ENCODE measurements around the gene B9D2. TPM values are rescaled to one million over a fixed set of nuclear protein-coding genes. Genes with fewer than 3 reads are reported as not detected.
"Not testable (repeated sequence)": the region's sequence is repeated elsewhere in the genome, so short reads cannot be mapped to it uniquely, and the experiment has no call there.

Gene B9D2
- polyA plus RNA-seq, 3 donors, result 12.2 to 32.5 (median 25.1) TPM

GRCh38 chr19:41410336-41411054 lies 46.5 kb upstream of the B9D2 start:
- Histone ChIP-seq H3K4me3 (replicated peaks in 1 of 3; ENCODE audit: low read depth in 2 of 3, low read length in 3 of 3) (peak overlapping the region in 1 of 3 experiments; percentile 41), H4K20me1 (ENCODE audit: insufficient read depth, low read length) (no peaks in the 10 kb centered on the region), H3K9ac (ENCODE audit: insufficient read depth, low read length, poor library complexity, severe bottlenecking) (peak overlapping the region; percentile 53), H2AFZ (ENCODE audit: insufficient read depth, low read depth, low read length, poor library complexity, severe bottlenecking) (no peak overlapping the region), H3K27ac (ENCODE audit: low read depth in 1 of 2, low read length in 2 of 2) (peak overlapping the region; percentile 93 to 94), H3K79me2 (ENCODE audit: insufficient read depth, low read length) (peaks cover 31% of the 10 kb centered on the region), H3K9me3 (replicated peaks in 1 of 2; ENCODE audit: control insufficient read depth in 1 of 2, insufficient read depth in 1 of 2, low read length in 2 of 2) (no peaks in the 10 kb centered on the region), H3K4me1 (ENCODE audit: control insufficient read depth in 1 of 2, insufficient read depth in 2 of 2, low read length in 2 of 2) (peaks cover 67 to 90% of the 10 kb centered on the region in 2 donors), H3K36me3 (replicated peaks in 1 of 2; ENCODE audit: control insufficient read depth in 1 of 2, insufficient read depth in 2 of 2, low read length in 2 of 2) (peaks cover 39 to 46% of the 10 kb centered on the region in 2 donors), H3K4me2 (replicated peaks; ENCODE audit: extremely low read depth, low read length, poor library complexity, severe bottlenecking) (peak overlapping the region; percentile 47), H3K27me3 (ENCODE audit: control insufficient read depth in 2 of 2, insufficient read depth in 2 of 2, low read length in 2 of 2) (no peaks in the 10 kb centered on the region)
- Mint-ChIP-seq H3K27me3 (ENCODE audit: low read depth in 3 of 3) (peaks cover 0 to 2% (median 0%) of the 10 kb centered on the region in 3 donors), H3K36me3 (peaks cover 55 to 62% of the 10 kb centered on the region in 2 donors), H3K4me1 (peaks cover 77% of the 10 kb centered on the region), H3K27ac (peak overlapping the region; percentile 94 to 100 (median 99)), H3K9me3 (peaks cover 0 to 3% (median 0%) of the 10 kb centered on the region in 7 donors), H3K4me3 (peak overlapping the region in 1 of 2 donors; percentile 82)
- TF ChIP-seq, protein P1, sequence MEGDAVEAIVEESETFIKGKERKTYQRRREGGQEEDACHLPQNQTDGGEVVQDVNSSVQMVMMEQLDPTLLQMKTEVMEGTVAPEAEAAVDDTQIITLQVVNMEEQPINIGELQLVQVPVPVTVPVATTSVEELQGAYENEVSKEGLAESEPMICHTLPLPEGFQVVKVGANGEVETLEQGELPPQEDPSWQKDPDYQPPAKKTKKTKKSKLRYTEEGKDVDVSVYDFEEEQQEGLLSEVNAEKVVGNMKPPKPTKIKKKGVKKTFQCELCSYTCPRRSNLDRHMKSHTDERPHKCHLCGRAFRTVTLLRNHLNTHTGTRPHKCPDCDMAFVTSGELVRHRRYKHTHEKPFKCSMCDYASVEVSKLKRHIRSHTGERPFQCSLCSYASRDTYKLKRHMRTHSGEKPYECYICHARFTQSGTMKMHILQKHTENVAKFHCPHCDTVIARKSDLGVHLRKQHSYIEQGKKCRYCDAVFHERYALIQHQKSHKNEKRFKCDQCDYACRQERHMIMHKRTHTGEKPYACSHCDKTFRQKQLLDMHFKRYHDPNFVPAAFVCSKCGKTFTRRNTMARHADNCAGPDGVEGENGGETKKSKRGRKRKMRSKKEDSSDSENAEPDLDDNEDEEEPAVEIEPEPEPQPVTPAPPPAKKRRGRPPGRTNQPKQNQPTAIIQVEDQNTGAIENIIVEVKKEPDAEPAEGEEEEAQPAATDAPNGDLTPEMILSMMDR (IDR thresholded peaks at IDR 0.05), result no peak
- 85% methylated on average over 10 of the region's 23 CpGs for WGBS (ENCODE audit: insufficient coverage)
- DNase-seq, result peak in 1 of 3 donors; percentile 51
- intact Hi-C loops (cut with micrococcal nuclease), result no loop called here

DNA sequence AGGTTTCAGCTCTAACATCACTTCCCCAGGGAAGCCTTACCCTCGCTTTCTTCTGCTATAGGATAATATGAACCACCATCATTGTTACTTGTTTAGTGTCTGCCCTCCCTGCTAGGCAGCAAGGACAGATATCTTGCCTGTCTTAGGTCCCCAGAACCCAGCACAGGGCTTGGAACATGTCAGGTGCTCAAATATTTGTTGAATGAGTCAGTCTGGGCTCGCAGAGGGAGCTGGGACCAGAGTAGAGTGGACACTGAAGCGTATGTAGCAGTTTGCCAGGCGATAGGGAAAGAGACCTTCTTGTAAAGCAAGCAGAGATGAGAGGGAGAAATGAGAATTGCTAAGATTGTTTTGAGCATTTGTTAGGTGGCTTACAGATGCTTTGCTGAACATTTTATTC lies 45.3 kb upstream of the B9D2 start:
- peak overlapping the region in 1 of 3 experiments; percentile 27 for H3K4me3 ChIP-seq (replicated peaks in 1 of 3; ENCODE audit: low read depth in 2 of 3, low read length in 3 of 3)
- intact Hi-C loops (cut with micrococcal nuclease), result no loop called here
- H3K79me2 ChIP-seq (ENCODE audit: insufficient read depth, low read length), result peaks cover 41% of the 10 kb centered on the region
- H3K4me1 ChIP-seq (ENCODE audit: control insufficient read depth in 1 of 2, insufficient read depth in 2 of 2, low read length in 2 of 2), result peaks cover 69 to 85% of the 10 kb centered on the region in 2 donors
- no peaks in the 10 kb centered on the region for H3K27me3 ChIP-seq (ENCODE audit: control insufficient read depth in 2 of 2, insufficient read depth in 2 of 2, low read length in 2 of 2)
- Mint-ChIP-seq H3K4me3 (peak overlapping the region; percentile 54 to 61), H3K27ac (peak overlapping the region; percentile 96 to 100 (median 99)), H3K36me3 (peaks cover 45 to 50% of the 10 kb centered on the region in 2 donors), H3K9me3 (peaks cover 0 to 3% (median 0%) of the 10 kb centered on the region in 7 donors), H3K4me1 (peaks cover 78% of the 10 kb centered on the region), H3K27me3 (ENCODE audit: low read depth in 3 of 3) (peaks cover 0 to 2% (median 0%) of the 10 kb centered on the region in 3 donors)
- H3K9me3 ChIP-seq (replicated peaks in 1 of 2; ENCODE audit: control insufficient read depth in 1 of 2, insufficient read depth in 1 of 2, low read length in 2 of 2), result no peaks in the 10 kb centered on the region
- peak overlapping the region; percentile 50 for H2AFZ ChIP-seq (ENCODE audit: insufficient read depth, low read depth, low read length, poor library complexity, severe bottlenecking)
- H3K4me2 ChIP-seq (replicated peaks; ENCODE audit: extremely low read depth, low read length, poor library complexity, severe bottlenecking), result peak overlapping the region; percentile 52
- TF ChIP-seq, protein P1 (IDR thresholded peaks at IDR 0.05), result no peak
- peak; percentile 65 to 83 (median 75) for DNase-seq
- H4K20me1 ChIP-seq (ENCODE audit: insufficient read depth, low read length), result no peaks in the 10 kb centered on the region
- H3K36me3 ChIP-seq (replicated peaks in 1 of 2; ENCODE audit: control insufficient read depth in 1 of 2, insufficient read depth in 2 of 2, low read length in 2 of 2), result peaks cover 28 to 34% of the 10 kb centered on the region in 2 donors
- peak overlapping the region; percentile 93 to 94 for H3K27ac ChIP-seq (ENCODE audit: low read depth in 1 of 2, low read length in 2 of 2)
- peak overlapping the region; percentile 62 for H3K9ac ChIP-seq (ENCODE audit: insufficient read depth, low read length, poor library complexity, severe bottlenecking)
- 53% methylated on average over 4 of the region's 4 CpGs for WGBS (ENCODE audit: insufficient coverage)

DNA sequence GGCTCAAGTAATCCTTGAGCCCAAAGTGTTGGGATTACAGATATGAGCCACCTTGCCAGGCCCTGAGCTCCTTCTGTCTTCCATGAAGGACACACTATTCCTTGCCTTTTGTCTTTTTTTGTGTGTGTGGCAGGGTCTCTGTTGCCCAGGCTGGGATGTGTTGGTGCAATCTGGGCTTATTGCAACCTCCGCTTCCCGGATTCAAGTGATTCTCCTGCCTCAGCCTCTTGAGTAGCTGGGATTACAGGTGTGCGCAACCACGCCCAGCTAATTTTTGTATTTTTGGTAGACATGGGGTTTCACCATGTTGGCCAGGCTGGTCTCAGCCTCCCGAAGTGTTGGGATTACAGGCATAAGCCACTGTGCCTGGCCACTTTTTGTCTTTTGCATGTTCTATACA lies 44.9 kb upstream of the B9D2 start:
- Histone ChIP-seq H3K4me1 (ENCODE audit: control insufficient read depth in 1 of 2, insufficient read depth in 2 of 2, low read length in 2 of 2) (peaks cover 68 to 81% of the 10 kb centered on the region in 2 donors), H3K9ac (ENCODE audit: insufficient read depth, low read length, poor library complexity, severe bottlenecking) (peak overlapping the region; percentile 62), H3K79me2 (ENCODE audit: insufficient read depth, low read length) (peaks cover 45% of the 10 kb centered on the region), H3K4me2 (replicated peaks; ENCODE audit: extremely low read depth, low read length, poor library complexity, severe bottlenecking) (peak overlapping the region; percentile 52), H3K36me3 (replicated peaks in 1 of 2; ENCODE audit: control insufficient read depth in 1 of 2, insufficient read depth in 2 of 2, low read length in 2 of 2) (peaks cover 23 to 29% of the 10 kb centered on the region in 2 donors), H3K4me3 (replicated peaks in 1 of 3; ENCODE audit: low read depth in 2 of 3, low read length in 3 of 3) (peak overlapping the region in 1 of 3 experiments; percentile 27), H3K27ac (ENCODE audit: low read depth in 1 of 2, low read length in 2 of 2) (peak overlapping the region; percentile 93 to 94)
- Mint-ChIP-seq H3K27ac (peak overlapping the region; percentile 96 to 100 (median 99)), H3K4me3 (peak overlapping the region in 1 of 2 donors; percentile 61), H3K4me1 (peaks cover 75% of the 10 kb centered on the region), H3K36me3 (peaks cover 41 to 48% of the 10 kb centered on the region in 2 donors)
- DNase-seq; H3K9me3 ChIP-seq (replicated peaks in 1 of 2; ENCODE audit: control insufficient read depth in 1 of 2, insufficient read depth in 1 of 2, low read length in 2 of 2); H4K20me1 ChIP-seq (ENCODE audit: insufficient read depth, low read length); H2AFZ ChIP-seq (ENCODE audit: insufficient read depth, low read depth, low read length, poor library complexity, severe bottlenecking); H3K27me3 ChIP-seq (ENCODE audit: control insufficient read depth in 2 of 2, insufficient read depth in 2 of 2, low read length in 2 of 2); intact Hi-C loops (cut with micrococcal nuclease); H3K27me3 Mint-ChIP-seq (ENCODE audit: low read depth in 3 of 3); H3K9me3 Mint-ChIP-seq: not testable (repeated sequence)
- 72% methylated on average over 3 of the region's 5 CpGs for WGBS (ENCODE audit: insufficient coverage)
